ENCODE results near the gene MEOX2. TPM values are rescaled to one million over a fixed set of nuclear protein-coding genes. Genes with fewer than 3 reads are reported as not detected.

Gene MEOX2
- total and polyA plus RNA-seq, 2 of the 13 experiments (the other 11 are each of a cell fraction or from before 2014, with no cell fraction given) = not detected

DNA sequence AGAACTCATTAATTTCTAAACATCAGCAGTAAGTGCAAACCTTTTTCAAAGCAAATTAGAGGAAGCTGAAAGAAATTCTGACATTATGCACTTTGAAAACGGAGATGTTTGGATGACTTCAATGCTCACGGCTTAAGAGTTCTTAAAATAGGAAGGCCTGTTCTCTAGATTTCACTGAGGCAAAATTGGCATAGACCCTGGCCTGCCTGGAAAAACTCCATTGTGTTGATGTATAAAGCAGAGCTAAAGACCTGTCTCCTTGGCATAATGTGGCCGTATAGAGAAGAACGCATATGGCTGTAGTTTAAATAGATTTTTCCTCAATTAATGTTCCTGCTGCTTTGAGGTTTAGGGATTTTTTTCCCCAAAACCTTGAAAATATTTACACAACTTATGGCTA, 100.2 kb downstream of the MEOX2 start:
- H3K9ac ChIP-seq (ENCODE audit: insufficient read depth, low read depth, low read length) = no peak overlapping the region
- BruUV-seq (replicated peaks) = no TSS peak
- FAIRE-seq (no peak), ATAC-seq (no peak), DNase-seq (ENCODE audit: low spot score) (no peak)
- no peak overlapping the region for H3K4me2 ChIP-seq (ENCODE audit: low read depth, low read length)
- no peaks in the 10 kb centered on the region for H3K27me3 ChIP-seq (ENCODE audit: control insufficient read depth in 1 of 2, insufficient read depth in 2 of 2, low read length in 2 of 2)
- 72% methylated on average over 4 of the region's 4 CpGs for WGBS (ENCODE audit: low lambda C conversion rate)
- TF ChIP-seq TMF1 (CRISPR knock-in tag; IDR thresholded peaks at IDR 0.05; ENCODE audit: low read depth) = no peak
- TF ChIP-seq ELF1 (CRISPR knock-in tag; IDR thresholded peaks at IDR 0.05) = no peak
- no peaks in the 10 kb centered on the region for H3K79me2 ChIP-seq (ENCODE audit: insufficient read depth, low read length)
- peaks cover 67% of the 10 kb centered on the region for H3K9me3 ChIP-seq (ENCODE audit: low read length)
- ChIA-PET CTCF (ENCODE audit: low intra/inter-chr PET ratio, low total read pairs) (no interaction called here), POLR2A (no interaction called here)
- in situ Hi-C loops (cut with HindIII; ENCODE audit: extremely low pct_ligation_motif_present, low pct_unique_long_range_greater_than_20kb) (no loop called here), intact Hi-C loops (cut with micrococcal nuclease; ENCODE audit: unreplicated experiment) (no loop called here)
- H3K36me3 ChIP-seq (replicated peaks in 1 of 2; ENCODE audit: control insufficient read depth in 1 of 2, insufficient read depth in 2 of 2, low read length in 2 of 2) = no peaks in the 10 kb centered on the region
- H3K4me3 ChIP-seq (replicated peaks in 1 of 3; ENCODE audit: insufficient read depth in 1 of 3, low read depth in 2 of 3, low read length in 3 of 3) = no peak overlapping the region
- no peak overlapping the region for H3K27ac ChIP-seq (ENCODE audit: extremely low read length, insufficient read depth, low read length)
- H3K4me1 ChIP-seq (ENCODE audit: insufficient read depth, low read length) = no peaks in the 10 kb centered on the region
- H4K20me1 ChIP-seq (ENCODE audit: insufficient read depth, low read length) = no peaks in the 10 kb centered on the region
- H2AFZ ChIP-seq (ENCODE audit: low read length) = no peak overlapping the region

DNA sequence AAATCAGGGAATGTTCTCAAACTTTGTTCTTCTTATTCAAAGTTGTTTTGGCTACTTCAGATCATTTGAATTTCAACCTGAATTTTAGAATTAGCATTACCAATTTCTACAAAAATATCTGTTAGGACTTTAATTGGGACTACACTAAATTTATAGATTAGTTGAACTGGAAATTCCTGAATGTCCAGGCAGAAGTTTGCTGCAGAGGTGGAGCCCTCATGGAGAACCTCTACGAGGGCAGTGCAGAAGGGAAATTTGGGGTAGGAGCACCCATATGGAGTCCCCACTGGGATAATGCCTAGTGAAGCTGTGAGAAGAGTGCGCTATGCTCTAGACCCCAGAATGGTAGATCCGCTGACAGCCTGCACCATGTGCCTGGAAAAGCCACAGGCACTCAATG, 101.9 kb downstream of the MEOX2 start:
- Histone ChIP-seq H3K79me2 (ENCODE audit: insufficient read depth, low read length) (no peaks in the 10 kb centered on the region), H2AFZ (ENCODE audit: low read length) (no peak overlapping the region), H3K4me3 (replicated peaks in 1 of 3; ENCODE audit: insufficient read depth in 1 of 3, low read depth in 2 of 3, low read length in 3 of 3) (no peak overlapping the region), H3K9ac (ENCODE audit: insufficient read depth, low read depth, low read length) (no peak overlapping the region), H3K4me1 (ENCODE audit: insufficient read depth, low read length) (no peaks in the 10 kb centered on the region), H4K20me1 (ENCODE audit: insufficient read depth, low read length) (no peaks in the 10 kb centered on the region), H3K27me3 (ENCODE audit: control insufficient read depth in 1 of 2, insufficient read depth in 2 of 2, low read length in 2 of 2) (no peaks in the 10 kb centered on the region), H3K36me3 (replicated peaks in 1 of 2; ENCODE audit: control insufficient read depth in 1 of 2, insufficient read depth in 2 of 2, low read length in 2 of 2) (no peaks in the 10 kb centered on the region), H3K4me2 (ENCODE audit: low read depth, low read length) (no peak overlapping the region), H3K27ac (ENCODE audit: extremely low read length, insufficient read depth, low read length) (no peak overlapping the region), H3K9me3 (ENCODE audit: low read length) (peaks cover 74% of the 10 kb centered on the region)
- POLR2A ChIA-PET = no interaction called here
- DNase-seq (ENCODE audit: low spot score) (no peak), FAIRE-seq (no peak), ATAC-seq (no peak)
- WGBS (ENCODE audit: low lambda C conversion rate) = 18% methylated on average over 3 of the region's 3 CpGs
- BruUV-seq (replicated peaks) = no TSS peak
- CTCF ChIA-PET (ENCODE audit: low intra/inter-chr PET ratio, low total read pairs) = no interaction called here
- in situ Hi-C loops (cut with HindIII; ENCODE audit: extremely low pct_ligation_motif_present, low pct_unique_long_range_greater_than_20kb) = no loop called here
- intact Hi-C loops (cut with micrococcal nuclease; ENCODE audit: unreplicated experiment) = no loop called here
- TF ChIP-seq ZMAT3 (CRISPR knock-in tag; conservative IDR thresholded peaks at IDR 0.05) (no peak), ATF7 (IDR thresholded peaks at IDR 0.05) (no peak), ATF7 (CRISPR knock-in tag; IDR thresholded peaks at IDR 0.05) (no peak), TCF12 (IDR thresholded peaks at IDR 0.05) (no peak), TCF12 (CRISPR knock-in tag; IDR thresholded peaks at IDR 0.05) (no peak), CREM (IDR thresholded peaks at IDR 0.05) (no peak), CREM (CRISPR knock-in tag; IDR thresholded peaks at IDR 0.05) (no peak), TEAD3 (CRISPR knock-in tag; optimal IDR thresholded peaks at IDR 0.05; ENCODE audit: borderline replicate concordance) (no peak), MAZ (IDR thresholded peaks at IDR 0.05; ENCODE audit: borderline replicate concordance, low read depth, low read length) (no peak), MAZ (CRISPR knock-in tag; IDR thresholded peaks at IDR 0.05; ENCODE audit: low read depth) (no peak), ZBTB8A (CRISPR knock-in tag; IDR thresholded peaks at IDR 0.05; ENCODE audit: borderline replicate concordance, low read depth) (no peak), ZNF644 (CRISPR knock-in tag; IDR thresholded peaks at IDR 0.05; ENCODE audit: low read depth) (no peak), RAD51 (IDR thresholded peaks at IDR 0.05; ENCODE audit: borderline replicate concordance) (no peak), MED1 (CRISPR knock-in tag; IDR thresholded peaks at IDR 0.05) (no peak), ZFP36L1 (CRISPR knock-in tag; IDR thresholded peaks at IDR 0.05) (no peak)
